ENCODE measurements around the gene HSD3B7.

DNA sequence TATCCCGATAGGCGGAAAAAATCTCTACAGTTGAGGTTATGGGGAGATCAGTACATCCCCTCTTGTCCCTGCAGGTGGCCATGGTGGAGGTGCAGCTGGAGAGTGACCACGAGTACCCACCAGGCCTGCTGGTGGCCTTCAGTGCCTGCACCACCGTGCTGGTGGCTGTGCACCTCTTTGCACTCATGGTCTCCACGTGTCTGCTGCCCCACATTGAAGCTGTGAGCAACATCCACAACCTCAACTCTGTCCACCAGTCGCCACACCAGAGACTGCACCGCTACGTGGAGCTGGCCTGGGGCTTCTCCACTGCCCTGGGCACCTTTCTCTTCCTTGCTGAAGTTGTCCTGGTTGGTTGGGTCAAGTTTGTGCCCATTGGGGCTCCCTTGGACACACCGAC is 31.9 kb upstream of the HSD3B7 start:
- TF ChIP-seq, protein P1, sequence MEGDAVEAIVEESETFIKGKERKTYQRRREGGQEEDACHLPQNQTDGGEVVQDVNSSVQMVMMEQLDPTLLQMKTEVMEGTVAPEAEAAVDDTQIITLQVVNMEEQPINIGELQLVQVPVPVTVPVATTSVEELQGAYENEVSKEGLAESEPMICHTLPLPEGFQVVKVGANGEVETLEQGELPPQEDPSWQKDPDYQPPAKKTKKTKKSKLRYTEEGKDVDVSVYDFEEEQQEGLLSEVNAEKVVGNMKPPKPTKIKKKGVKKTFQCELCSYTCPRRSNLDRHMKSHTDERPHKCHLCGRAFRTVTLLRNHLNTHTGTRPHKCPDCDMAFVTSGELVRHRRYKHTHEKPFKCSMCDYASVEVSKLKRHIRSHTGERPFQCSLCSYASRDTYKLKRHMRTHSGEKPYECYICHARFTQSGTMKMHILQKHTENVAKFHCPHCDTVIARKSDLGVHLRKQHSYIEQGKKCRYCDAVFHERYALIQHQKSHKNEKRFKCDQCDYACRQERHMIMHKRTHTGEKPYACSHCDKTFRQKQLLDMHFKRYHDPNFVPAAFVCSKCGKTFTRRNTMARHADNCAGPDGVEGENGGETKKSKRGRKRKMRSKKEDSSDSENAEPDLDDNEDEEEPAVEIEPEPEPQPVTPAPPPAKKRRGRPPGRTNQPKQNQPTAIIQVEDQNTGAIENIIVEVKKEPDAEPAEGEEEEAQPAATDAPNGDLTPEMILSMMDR (IDR thresholded peaks at IDR 0.05; ENCODE audit: borderline replicate concordance, extremely low read depth, low read length, poor library complexity, severe bottlenecking) = no peak
- TF ChIP-seq EZH2 (IDR thresholded peaks at IDR 0.05; ENCODE audit: borderline replicate concordance, low read depth, low read length, severe bottlenecking) = no peak
